Measurements from ENCODE around the gene OR2A5. TPM values are rescaled to one million over a fixed set of nuclear protein-coding genes. Genes with fewer than 3 reads are reported as not detected.

OR2A5 gene
- total RNA-seq, 1 experiment from 2014 or later, result not detected

Other genes starting within 250 kb of the OR2A5 start
- gene TCAF1, start 146.8 kb upstream of the OR2A5 start, total RNA-seq (2014; rRNA removed; shearing (Covaris generic)), result 29.3 and 35.6 TPM in 2 replicates
- not detected in 2 replicates for gene OR2F2, start 113.7 kb upstream of the OR2A5 start, total RNA-seq (2014; rRNA removed; shearing (Covaris generic))
- gene OR2F1, start 94.1 kb upstream of the OR2A5 start, total RNA-seq (2014; rRNA removed; shearing (Covaris generic)), result not detected in 2 replicates
- not detected in 2 replicates for gene OR6B1, start 48.6 kb upstream of the OR2A5 start, total RNA-seq (2014; rRNA removed; shearing (Covaris generic))
- not detected in 2 replicates for gene OR2A25, start 20.9 kb downstream of the OR2A5 start, total RNA-seq (2014; rRNA removed; shearing (Covaris generic))
- gene OR2A12, start 37.3 kb downstream of the OR2A5 start, total RNA-seq (2014; rRNA removed; shearing (Covaris generic)), result not detected in 2 replicates
- gene OR2A2, start 60.6 kb downstream of the OR2A5 start, total RNA-seq (2014; rRNA removed; shearing (Covaris generic)), result not detected in 2 replicates
- not detected in 2 replicates for gene OR2A14, start 74.2 kb downstream of the OR2A5 start, total RNA-seq (2014; rRNA removed; shearing (Covaris generic))
- 0.29 and 0.60 TPM in 2 replicates for gene CTAGE4, start 134.5 kb downstream of the OR2A5 start, total RNA-seq (2014; rRNA removed; shearing (Covaris generic))
- 1.3 and 1.4 TPM in 2 replicates for gene ARHGEF35, start 146.9 kb downstream of the OR2A5 start, total RNA-seq (2014; rRNA removed; shearing (Covaris generic))
- gene OR2A42, start 190.7 kb downstream of the OR2A5 start, total RNA-seq (2014; rRNA removed; shearing (Covaris generic)), result 0.12 TPM in 1 of 2 replicates, not detected in the other
- gene OR2A7, start 215.8 kb downstream of the OR2A5 start, total RNA-seq (2014; rRNA removed; shearing (Covaris generic)), result 0.24 TPM in 1 of 2 replicates, not detected in the other
- 0.39 TPM in 1 of 2 replicates, not detected in the other for gene CTAGE8, start 220.3 kb downstream of the OR2A5 start, total RNA-seq (2014; rRNA removed; shearing (Covaris generic))